ENCODE data around the gene UBE2D3. TPM values are rescaled to one million over a fixed set of nuclear protein-coding genes. Genes with fewer than 3 reads are reported as not detected.

The UBE2D3 gene
- polyA plus RNA-seq, 1 experiment = 534 TPM

- Histone ChIP-seq H3K4me3 (ENCODE audit: low read depth, low read length) (no peak overlapping the region), H3K27me3 (ENCODE audit: control insufficient read depth, insufficient read depth, low read length) (no peaks in the 10 kb centered on the region), H3K27ac (ENCODE audit: low read depth, low read length) (no peak overlapping the region), H3K9me3 (ENCODE audit: control insufficient read depth, insufficient read depth, low read length) (no peaks in the 10 kb centered on the region)
- TF ChIP-seq CTCF (IDR thresholded peaks at IDR 0.05; ENCODE audit: low read depth, low read length) = no peak
- ChIA-PET POLR2A (no interaction called here), CTCF (no interaction called here)
- no peak for DNase-seq (ENCODE audit: low read depth, low spot score)
These were observed 46.7 kb downstream of the UBE2D3 start for GRCh38 chr4:102780476-102781144.

- CTCF ChIA-PET = no interaction called here
- TF ChIP-seq CTCF (IDR thresholded peaks at IDR 0.05; ENCODE audit: low read depth, low read length) = no peak
- Histone ChIP-seq H3K27ac (ENCODE audit: low read depth, low read length) (no peak overlapping the region), H3K27me3 (ENCODE audit: control insufficient read depth, insufficient read depth, low read length) (no peaks in the 10 kb centered on the region), H3K9me3 (ENCODE audit: control insufficient read depth, insufficient read depth, low read length) (no peaks in the 10 kb centered on the region), H3K4me3 (ENCODE audit: low read depth, low read length) (no peak overlapping the region)
- DNase-seq (ENCODE audit: low read depth, low spot score) = no peak
- POLR2A ChIA-PET = no interaction called here
These were observed 48.1 kb downstream of the UBE2D3 start for GRCh38 chr4:102779204-102779603.

- no peak for TF ChIP-seq CTCF (IDR thresholded peaks at IDR 0.05; ENCODE audit: low read depth, low read length)
- no peak for DNase-seq (ENCODE audit: low read depth, low spot score)
- CTCF ChIA-PET = no interaction called here
- no peaks in the 10 kb centered on the region for H3K9me3 ChIP-seq (ENCODE audit: control insufficient read depth, insufficient read depth, low read length)
- no peak overlapping the region for H3K27ac ChIP-seq (ENCODE audit: low read depth, low read length)
- no peaks in the 10 kb centered on the region for H3K27me3 ChIP-seq (ENCODE audit: control insufficient read depth, insufficient read depth, low read length)
- no peak overlapping the region for H3K4me3 ChIP-seq (ENCODE audit: low read depth, low read length)
- POLR2A ChIA-PET = no interaction called here
These were observed 48.6 kb downstream of the UBE2D3 start for GRCh38 chr4:102778720-102779119.

- no peak for TF ChIP-seq CTCF (IDR thresholded peaks at IDR 0.05; ENCODE audit: low read depth, low read length)
- ChIA-PET POLR2A (no interaction called here), CTCF (no interaction called here)
These were observed 51.5 kb downstream of the UBE2D3 start for GRCh38 chr4:102775805-102776204.

GRCh38 chr4:102774254-102774653, 53.1 kb downstream of the UBE2D3 start:
- no peaks in the 10 kb centered on the region for H3K9me3 ChIP-seq (ENCODE audit: control insufficient read depth, insufficient read depth, low read length)
- H3K27ac ChIP-seq (ENCODE audit: low read depth, low read length) = no peak overlapping the region
- POLR2A ChIA-PET = no interaction called here
- no peak for TF ChIP-seq CTCF (IDR thresholded peaks at IDR 0.05; ENCODE audit: low read depth, low read length)
- DNase-seq (ENCODE audit: low read depth, low spot score) = no peak
- CTCF ChIA-PET = no interaction called here
- no peaks in the 10 kb centered on the region for H3K27me3 ChIP-seq (ENCODE audit: control insufficient read depth, insufficient read depth, low read length)
- H3K4me3 ChIP-seq (ENCODE audit: low read depth, low read length) = no peak overlapping the region

More at GRCh38 chr4:102775805-102776204, 51.5 kb downstream of the UBE2D3 start:
- DNase-seq (ENCODE audit: low read depth, low spot score) = no peak
- Histone ChIP-seq H3K27me3 (ENCODE audit: control insufficient read depth, insufficient read depth, low read length) (no peaks in the 10 kb centered on the region), H3K4me3 (ENCODE audit: low read depth, low read length) (no peak overlapping the region), H3K9me3 (ENCODE audit: control insufficient read depth, insufficient read depth, low read length) (no peaks in the 10 kb centered on the region), H3K27ac (ENCODE audit: low read depth, low read length) (no peak overlapping the region)

Data from AG04450 (cell line).